ENCODE results near the gene TMCC3.

- no peak for TF ChIP-seq CTCF (conservative IDR thresholded peaks at IDR 0.05; ENCODE audit: low read length)
- no peak for TF ChIP-seq EZH2phosphoT487 (IDR thresholded peaks at IDR 0.05; ENCODE audit: borderline replicate concordance, low read depth, low read length)
Measured at GRCh38 chr12:94538318-94538717, 112.0 kb downstream of the TMCC3 start.

All from OCI-LY7 (cell line).